WTC11 (cell line): Measurements from ENCODE around the gene PIEZO1.

Experiments used
- TEAD4 ChIP-seq: sonication (generic); formaldehyde crosslinking; IDR thresholded peaks from 2 replicates; pipeline ENCODE4 v1.8.0; 2022; ENCODE audit warnings: mild to moderate bottlenecking, missing genetic modification reagents
- TF ChIP-seq, protein P1 (sequence below): fragments of 200-600 bp; IDR thresholded peaks from 2 replicates; pipeline ENCODE4 v1.8.0; 2022; ENCODE audit warnings: antibody characterized with exemption

DNA sequence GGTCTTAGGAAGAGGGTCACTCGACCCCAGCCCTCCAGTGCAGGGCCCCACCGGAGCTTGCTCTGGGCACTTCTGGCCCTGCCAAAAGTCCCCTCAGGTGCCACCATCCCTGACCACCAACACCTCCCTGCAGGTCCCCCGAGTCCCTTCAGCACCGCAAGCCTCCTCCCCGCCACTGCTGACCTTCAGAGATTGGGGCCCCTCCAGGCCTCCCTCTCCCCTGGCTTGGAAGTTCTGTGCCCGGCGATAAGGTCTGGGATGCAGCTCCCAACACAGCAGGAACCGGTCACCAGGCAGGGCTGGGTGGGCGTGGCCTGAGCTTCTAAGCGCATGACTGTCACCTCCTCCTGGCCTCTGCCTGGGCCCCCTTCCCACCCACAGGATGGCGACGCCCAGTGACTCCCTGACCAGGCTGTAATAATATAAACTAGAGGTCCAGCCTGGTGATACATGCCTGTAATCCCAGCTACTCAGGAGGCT lies 11.2 kb downstream of the PIEZO1 start:
- TF ChIP-seq, protein P1, sequence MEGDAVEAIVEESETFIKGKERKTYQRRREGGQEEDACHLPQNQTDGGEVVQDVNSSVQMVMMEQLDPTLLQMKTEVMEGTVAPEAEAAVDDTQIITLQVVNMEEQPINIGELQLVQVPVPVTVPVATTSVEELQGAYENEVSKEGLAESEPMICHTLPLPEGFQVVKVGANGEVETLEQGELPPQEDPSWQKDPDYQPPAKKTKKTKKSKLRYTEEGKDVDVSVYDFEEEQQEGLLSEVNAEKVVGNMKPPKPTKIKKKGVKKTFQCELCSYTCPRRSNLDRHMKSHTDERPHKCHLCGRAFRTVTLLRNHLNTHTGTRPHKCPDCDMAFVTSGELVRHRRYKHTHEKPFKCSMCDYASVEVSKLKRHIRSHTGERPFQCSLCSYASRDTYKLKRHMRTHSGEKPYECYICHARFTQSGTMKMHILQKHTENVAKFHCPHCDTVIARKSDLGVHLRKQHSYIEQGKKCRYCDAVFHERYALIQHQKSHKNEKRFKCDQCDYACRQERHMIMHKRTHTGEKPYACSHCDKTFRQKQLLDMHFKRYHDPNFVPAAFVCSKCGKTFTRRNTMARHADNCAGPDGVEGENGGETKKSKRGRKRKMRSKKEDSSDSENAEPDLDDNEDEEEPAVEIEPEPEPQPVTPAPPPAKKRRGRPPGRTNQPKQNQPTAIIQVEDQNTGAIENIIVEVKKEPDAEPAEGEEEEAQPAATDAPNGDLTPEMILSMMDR: no peak
- TF ChIP-seq TEAD4: no peak
